NCI-H345 treated with DMSO at 0.1 percent for 48 hours (cell line): Measurements from ENCODE around the gene SPNS3.

Source experiments
- DNase-seq: peaks from one replicate; lab custom pipeline; 2025; ENCODE audit not compliant: unreplicated experiment; lab: John Stamatoyannopoulos, UW

Gene SPNS3

GRCh38 chr17:4433515-4434031 lies at the start of gene SPNS3:
Gene SPNS3, plus strand, starts transcription at chr17:4433940. Its CDS starts 28 bp downstream, at chr17:4433968.
- no peak for DNase-seq

- no peak for DNase-seq
Observed at GRCh38 chr17:4386406-4386805, 47.3 kb upstream of the SPNS3 start.

GRCh38 chr17:4387137-4387536 lies 46.6 kb upstream of the SPNS3 start:
- no peak for DNase-seq

- no peak for DNase-seq
Observed at GRCh38 chr17:4389079-4389478, 44.7 kb upstream of the SPNS3 start.

DNA sequence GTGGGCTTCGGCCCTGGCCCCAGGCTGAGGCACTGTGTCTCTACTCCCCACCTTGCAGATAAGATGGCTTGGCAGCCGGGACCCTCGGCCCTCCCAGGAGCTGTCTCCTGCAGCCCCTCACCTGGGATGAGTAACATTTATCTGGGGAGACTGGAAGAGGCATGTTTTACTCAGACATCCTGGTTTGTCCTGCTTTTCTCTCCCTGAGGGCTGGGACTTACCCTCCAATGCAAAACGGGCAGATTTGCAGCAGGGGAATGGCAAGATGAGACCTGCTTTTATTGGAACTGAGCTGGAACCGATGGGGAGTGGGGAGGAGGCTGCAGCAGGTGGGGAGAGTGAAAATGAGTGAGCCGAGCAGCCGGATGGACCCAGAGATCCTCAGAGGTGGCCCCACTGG lies 39.9 kb upstream of the SPNS3 start:
- no peak for DNase-seq

DNA sequence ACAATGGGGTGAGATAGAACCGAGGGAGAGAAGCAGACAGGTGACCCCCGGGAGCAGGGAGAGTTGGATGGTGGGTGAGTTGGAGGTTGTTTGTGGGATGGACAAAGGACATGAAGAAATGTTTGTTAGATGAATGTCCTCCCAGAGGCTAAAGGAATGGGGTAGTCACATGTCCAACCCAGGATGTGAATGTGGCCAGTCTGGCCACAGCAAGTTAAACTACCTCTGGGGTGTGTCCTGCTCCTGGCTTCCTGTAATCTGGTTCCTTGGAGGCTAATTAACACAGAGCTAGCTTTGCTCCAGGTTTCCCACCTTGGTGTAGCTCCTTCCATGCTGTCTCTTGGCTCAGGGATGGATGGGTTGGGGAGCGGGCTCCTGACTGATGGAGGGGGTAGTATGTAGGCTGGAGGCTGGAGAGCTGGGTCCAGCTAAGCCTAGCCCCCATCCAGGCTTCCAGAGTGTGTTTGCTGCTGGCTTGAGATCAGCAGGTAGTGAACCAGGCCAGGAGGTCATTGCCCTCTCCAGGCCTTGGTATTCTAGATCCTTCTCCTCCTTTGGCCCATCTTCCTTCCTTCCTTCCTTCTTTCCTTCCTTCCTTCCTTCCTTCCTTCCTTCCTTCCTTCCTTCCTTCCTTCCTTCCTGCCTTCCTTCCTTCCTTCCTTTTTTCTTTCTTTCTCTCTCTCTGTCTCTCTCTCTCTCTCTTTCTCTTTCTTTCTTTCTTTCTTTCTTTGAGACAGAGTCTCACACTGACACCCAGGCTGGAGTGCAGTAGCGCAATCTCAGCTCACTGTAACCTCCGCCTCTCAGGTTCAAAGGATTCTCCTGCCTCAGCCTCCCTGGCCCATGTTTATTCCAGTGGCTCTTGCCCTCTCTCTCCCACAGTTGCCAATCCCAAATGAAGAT lies 39.3 kb upstream of the SPNS3 start:
- DNase-seq: no peak

- no peak for DNase-seq
Observed at GRCh38 chr17:4395111-4395478, 38.6 kb upstream of the SPNS3 start.

- DNase-seq: no peak
Observed at GRCh38 chr17:4397840-4398239, 35.9 kb upstream of the SPNS3 start.

DNA sequence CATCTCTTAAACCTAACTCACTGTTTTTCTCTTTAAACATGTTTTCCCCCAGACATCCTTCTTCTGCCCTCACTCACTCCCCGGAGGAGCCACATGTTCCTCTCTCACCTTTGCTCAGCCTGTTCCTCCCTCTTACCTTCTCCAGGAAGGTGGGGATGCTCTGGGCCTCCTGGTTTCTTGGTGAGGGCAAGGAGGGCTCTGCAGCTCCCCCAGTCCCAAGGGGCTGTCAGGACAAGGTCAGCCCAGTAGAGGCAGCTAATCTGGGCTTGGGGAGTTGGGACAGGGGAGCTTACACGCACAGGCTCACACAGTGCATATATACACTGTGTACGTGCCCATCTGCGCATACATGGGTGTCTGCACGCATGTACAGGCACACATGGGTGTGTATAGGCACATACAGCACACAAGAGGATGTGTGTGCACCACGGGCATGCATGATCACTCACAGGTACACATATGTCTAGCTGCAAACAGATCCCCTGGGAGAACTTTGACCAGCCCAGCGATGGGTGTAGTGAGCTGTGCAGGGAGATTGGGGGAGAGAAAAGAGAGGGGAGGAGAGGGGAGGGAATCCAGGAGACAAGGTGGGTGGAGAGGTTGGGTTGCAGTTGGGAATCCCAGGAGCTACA lies 28.6 kb upstream of the SPNS3 start:
- DNase-seq: no peak

GRCh38 chr17:4405699-4406098 lies 28.0 kb upstream of the SPNS3 start:
- DNase-seq: no peak

- DNase-seq: no peak
Observed at GRCh38 chr17:4406386-4406785, 27.4 kb upstream of the SPNS3 start.

DNA sequence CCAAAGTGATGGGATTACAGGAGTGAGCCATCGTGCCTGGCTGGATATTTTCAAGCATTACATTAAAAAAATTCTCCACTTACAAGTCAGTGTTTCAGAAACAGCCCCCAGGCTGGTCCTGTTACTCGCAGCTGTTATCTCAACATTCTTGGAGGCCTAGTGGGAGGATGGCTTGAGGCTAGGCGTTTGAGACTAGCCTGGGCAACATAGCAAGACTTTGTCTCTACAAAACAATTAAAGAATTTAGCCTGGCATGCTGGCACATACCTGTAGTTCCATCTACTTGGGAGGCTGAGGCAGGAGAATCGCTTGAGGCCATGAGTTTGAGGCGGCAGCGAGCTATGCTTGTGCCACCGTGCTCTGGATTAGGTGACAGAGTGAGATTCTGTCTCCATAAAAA lies 26.5 kb upstream of the SPNS3 start:
- DNase-seq: no peak

GRCh38 chr17:4407851-4408250 lies 25.9 kb upstream of the SPNS3 start:
- no peak for DNase-seq

GRCh38 chr17:4409659-4410058 lies 24.1 kb upstream of the SPNS3 start:
- no peak for DNase-seq

DNA sequence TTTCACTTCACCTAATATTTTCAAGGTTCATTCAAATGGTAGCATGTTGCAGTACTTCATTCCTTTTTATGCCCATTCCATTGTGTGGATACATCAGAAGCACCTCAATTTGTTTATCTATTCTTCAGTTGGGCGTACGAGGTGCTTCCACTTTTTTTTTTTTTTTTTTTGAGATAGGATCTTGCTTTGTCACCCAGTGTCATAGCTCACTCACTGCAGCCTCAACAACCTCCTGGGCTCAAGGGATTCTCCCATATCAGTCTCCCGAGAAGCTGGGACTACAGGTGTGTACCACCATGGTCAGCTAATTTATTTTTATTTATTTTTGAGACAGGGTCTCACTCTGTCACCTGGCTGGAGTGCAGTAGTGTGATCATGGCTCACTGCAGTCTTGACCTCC lies 22.5 kb upstream of the SPNS3 start:
- no peak for DNase-seq

GRCh38 chr17:4412933-4413831 lies 20.6 kb upstream of the SPNS3 start:
- DNase-seq: peak; percentile 47

GRCh38 chr17:4417129-4417667 lies 16.5 kb upstream of the SPNS3 start:
- DNase-seq: no peak

DNA sequence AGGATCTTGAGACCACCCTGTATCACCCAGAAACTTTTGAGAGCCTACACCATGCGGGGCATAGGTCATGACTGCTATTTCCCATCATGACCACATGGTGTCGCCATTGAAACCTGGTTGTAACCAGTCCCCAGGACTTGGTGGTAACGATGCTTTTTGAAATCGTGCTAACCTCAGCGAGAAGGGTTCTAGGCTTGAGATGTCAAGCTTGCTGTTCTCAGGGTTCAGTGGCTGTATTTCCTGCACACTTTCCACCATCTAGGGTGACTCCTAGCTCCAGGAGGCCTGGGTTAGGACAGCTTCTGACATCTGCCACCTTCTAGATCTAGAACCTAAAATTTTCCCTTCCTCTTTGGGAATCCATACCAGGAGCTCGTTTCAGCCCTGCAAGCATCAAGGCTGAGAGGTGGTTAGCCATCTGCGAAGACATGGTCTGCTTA lies 13.0 kb upstream of the SPNS3 start:
- DNase-seq: peak; percentile 47

DNA sequence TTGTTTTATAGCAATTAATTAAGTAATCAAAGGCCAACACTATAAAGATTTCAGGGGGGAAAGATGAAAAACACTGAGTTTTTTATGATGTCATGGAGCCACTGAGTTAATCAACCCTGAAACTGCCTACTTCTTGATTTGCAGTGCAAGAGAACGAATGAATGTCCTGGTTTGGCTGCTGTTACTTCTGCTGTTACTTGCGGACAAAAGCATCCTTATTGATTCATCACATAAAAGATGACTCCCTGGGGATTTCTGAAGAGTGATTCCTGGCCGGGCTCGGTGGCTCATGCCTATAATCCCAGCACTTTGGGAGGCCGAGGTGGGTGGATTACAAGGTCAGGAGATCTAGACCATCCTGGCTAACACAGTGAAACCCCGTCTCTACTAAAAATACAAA lies 10.9 kb upstream of the SPNS3 start:
- peak; percentile 11 for DNase-seq

- DNase-seq: no peak
Observed at GRCh38 chr17:4425398-4425797, 8.3 kb upstream of the SPNS3 start.
